GM10266 (cell line): ENCODE results near the gene ZBTB21.

Experiments used
- DNase-seq: peaks from one replicate; pipeline ENCODE4 v3.0.0; 2012; ENCODE audit errors: extremely low spot score
- TF ChIP-seq, protein P1 (sequence below): IDR thresholded peaks from 2 replicates; pipeline ENCODE4 v1.5.1; 2012; ENCODE audit warnings: mild to moderate bottlenecking, low read depth; ENCODE audit not compliant: control insufficient read depth, insufficient read depth; ENCODE audit errors: missing control alignments

Gene ZBTB21

DNA sequence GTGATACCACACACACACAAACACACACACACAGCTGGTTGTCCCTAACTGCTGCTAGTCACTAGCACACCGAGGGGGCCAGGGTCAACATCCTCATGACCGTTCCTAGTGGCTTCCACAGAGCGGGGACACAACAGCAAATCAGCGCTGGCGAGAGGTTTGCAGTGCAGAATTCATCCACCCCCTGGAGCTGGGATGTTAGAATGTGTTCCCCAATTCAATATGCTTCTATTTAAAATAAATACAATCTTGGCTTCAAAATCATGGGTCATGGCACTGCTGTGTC lies 40.1 kb downstream of the ZBTB21 start:
- no peak for DNase-seq
- TF ChIP-seq, protein P1, sequence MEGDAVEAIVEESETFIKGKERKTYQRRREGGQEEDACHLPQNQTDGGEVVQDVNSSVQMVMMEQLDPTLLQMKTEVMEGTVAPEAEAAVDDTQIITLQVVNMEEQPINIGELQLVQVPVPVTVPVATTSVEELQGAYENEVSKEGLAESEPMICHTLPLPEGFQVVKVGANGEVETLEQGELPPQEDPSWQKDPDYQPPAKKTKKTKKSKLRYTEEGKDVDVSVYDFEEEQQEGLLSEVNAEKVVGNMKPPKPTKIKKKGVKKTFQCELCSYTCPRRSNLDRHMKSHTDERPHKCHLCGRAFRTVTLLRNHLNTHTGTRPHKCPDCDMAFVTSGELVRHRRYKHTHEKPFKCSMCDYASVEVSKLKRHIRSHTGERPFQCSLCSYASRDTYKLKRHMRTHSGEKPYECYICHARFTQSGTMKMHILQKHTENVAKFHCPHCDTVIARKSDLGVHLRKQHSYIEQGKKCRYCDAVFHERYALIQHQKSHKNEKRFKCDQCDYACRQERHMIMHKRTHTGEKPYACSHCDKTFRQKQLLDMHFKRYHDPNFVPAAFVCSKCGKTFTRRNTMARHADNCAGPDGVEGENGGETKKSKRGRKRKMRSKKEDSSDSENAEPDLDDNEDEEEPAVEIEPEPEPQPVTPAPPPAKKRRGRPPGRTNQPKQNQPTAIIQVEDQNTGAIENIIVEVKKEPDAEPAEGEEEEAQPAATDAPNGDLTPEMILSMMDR: no peak

DNA sequence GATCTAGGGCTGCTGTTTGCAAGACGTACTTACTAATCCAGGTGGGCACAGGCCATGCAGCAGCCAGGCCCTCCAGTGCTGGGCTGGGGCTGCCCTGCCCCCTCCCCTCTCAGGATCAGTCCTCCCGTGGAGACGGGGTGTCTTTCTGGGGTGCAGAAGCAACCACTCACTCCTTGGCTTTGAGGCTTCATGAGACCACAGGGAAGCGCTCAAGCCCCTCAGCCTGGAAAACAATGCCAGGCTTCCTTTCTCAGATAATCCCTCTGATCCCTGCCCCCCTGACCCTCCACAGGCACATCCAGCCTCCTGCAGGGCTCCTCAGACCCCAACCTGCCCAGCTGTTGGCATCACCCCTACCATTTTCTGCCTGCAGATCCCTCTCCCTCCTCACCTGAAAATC lies 42.5 kb downstream of the ZBTB21 start:
- no peak for DNase-seq
- TF ChIP-seq, protein P1: no peak

DNA sequence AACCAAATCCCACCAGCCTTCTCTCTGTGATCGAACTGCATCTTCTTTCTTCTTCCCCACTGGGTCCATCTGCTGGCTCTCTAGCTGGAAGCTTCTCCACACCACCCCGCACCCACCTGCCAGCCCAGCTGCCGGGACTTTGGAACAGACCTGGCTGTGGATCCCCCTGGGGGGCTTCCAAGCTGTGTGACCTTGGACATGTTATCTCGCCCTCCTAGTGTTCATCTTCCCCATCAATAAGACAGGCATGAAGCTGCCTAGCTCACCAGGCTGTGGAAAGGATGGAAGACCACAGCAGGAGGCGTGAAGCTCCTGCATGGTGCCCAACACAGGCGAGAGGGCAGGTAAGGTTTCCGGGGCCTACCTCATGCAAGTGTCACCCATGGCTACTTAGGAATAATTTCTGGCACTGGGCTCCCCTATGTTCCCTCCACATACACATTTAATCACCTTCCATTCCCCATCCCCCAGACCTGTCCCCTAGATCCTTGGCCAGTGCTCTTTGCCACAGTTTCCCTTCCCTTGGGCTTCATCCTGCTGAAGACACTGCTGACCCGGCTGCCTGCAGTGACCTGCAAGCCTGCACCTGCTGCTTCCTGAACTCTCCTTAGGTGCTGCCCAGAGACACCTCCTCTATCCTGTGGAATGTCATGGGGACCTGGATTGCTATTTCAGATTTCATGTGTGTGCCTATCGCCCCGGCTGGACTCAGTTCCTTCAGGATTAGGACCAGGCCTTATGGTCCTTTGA lies 43.1 kb downstream of the ZBTB21 start:
- TF ChIP-seq, protein P1: no peak
- DNase-seq: no peak

DNA sequence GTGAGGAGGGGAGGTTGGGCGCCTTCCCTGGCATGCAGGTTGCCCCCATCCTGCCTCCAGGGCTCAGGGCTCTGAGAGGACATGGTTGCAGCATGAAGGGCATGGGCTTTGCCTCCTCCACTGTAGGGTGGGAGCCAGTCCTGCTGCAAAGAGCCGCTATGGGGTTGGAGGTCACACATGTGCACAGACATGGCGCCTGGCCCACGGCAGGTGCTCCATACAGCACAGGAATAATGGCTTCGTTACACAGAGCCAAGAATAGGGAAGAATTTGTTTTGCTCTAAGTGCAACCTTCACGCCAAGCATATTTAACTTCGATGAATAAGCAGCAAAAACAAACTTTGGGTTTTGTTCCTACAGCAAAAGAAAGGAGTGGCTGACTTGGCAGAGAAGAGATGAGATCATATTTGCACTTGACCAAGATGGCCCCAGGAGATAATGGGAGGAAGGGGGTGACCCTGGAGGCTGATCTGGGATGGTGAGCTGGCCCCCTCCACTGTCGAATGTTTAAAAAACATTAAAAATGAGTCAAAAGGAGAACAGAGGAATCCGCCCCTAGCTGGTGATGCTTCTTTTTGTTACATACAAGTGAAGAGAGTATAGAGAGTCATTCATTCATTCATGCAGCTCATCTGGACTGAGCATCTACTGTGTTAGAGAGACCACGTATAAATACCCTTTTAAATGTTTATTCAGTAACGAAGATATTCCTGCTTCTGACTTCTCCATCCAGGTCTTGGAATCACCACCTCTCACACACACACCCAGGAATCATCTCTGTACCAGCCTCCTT lies 43.9 kb downstream of the ZBTB21 start:
- no peak for DNase-seq
- TF ChIP-seq, protein P1: no peak

DNA sequence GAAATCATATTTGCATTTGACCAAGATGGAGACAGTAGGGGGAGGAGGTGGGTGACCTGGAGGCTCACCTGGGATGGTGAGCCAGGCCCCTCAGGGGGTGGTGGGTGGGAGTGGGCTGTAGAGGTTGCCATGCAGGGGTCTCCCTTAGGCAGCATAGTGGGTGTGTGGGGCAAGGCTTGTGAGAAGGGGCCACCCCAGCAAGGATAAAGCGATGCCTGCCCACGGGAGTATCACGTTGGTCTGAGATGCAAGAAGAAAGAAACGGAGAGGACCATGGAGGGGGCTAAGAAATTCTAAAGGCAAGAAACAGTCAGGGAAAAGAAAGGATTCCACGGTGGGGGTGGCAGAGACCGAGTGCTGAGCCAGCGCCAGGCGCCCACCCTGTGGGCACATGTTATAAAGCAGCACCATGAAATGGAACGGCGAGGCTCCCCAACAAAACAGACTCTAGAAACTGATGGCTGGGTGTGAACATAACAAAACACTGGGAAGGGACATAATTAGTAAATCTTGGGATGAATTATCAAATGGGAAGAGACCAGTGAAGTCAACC lies 44.6 kb downstream of the ZBTB21 start:
- TF ChIP-seq, protein P1: no peak
- no peak for DNase-seq

DNA sequence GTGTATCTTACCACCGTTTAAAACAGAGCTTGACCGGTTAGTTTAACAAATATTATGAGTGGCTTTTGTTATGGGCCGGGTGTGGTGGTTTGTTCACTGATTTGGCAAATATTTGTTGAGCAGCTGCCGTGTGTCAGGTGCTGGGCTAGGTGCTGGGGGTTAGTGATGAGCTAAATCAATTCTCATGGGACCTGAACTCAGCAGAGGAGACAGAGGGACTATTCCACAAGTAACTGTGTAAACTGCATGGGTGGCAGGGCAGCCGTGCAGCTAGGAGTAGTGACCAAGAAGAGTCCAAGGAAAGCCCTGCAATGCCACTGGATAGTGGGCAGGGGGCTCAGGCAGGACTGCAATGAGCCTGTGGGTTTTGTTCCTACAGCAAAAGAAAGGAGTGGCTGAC lies 45.1 kb downstream of the ZBTB21 start:
- TF ChIP-seq, protein P1: no peak
- DNase-seq: no peak

DNA sequence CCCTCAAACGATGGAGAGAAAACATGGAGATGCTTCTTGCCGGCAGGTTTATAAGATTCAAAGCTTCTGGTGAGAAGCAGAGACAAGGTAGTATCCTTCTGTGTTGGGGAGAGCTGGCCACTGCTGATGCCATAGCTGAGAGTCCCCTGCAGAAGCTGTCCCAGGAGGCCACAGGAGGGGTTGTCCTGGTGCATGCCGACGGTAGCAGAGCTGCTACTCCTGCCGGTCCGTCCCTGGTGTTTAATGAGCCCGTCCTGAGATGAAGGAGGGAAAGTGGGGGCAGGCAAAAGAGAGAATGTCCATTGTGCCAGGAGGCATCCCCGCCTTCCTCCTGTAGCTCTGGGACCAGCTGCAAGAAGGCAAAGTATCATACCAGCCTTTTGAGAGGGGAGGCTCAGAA lies 46.0 kb downstream of the ZBTB21 start:
- TF ChIP-seq, protein P1: no peak
- DNase-seq: no peak
